ENCODE measurements around the gene SPOCD1.

SPOCD1 gene

DNA sequence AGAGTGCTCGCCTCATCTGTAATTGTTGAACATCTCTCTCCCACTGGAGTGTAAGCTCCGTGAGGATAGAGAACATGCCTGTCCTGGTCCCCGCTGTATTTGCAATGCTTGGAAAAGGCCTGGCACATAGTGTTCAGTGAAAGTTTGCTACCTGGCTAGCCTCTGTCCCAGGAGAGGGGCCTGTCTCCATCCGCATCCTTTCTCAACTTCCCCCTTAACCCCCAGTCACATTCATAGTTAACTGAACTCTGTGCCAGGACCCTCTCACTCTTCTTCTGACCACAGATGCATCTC lies 15.2 kb downstream of the SPOCD1 start:
- FAIRE-seq (no peak), DNase-seq (ENCODE audit: low spot score) (no peak)

DNA sequence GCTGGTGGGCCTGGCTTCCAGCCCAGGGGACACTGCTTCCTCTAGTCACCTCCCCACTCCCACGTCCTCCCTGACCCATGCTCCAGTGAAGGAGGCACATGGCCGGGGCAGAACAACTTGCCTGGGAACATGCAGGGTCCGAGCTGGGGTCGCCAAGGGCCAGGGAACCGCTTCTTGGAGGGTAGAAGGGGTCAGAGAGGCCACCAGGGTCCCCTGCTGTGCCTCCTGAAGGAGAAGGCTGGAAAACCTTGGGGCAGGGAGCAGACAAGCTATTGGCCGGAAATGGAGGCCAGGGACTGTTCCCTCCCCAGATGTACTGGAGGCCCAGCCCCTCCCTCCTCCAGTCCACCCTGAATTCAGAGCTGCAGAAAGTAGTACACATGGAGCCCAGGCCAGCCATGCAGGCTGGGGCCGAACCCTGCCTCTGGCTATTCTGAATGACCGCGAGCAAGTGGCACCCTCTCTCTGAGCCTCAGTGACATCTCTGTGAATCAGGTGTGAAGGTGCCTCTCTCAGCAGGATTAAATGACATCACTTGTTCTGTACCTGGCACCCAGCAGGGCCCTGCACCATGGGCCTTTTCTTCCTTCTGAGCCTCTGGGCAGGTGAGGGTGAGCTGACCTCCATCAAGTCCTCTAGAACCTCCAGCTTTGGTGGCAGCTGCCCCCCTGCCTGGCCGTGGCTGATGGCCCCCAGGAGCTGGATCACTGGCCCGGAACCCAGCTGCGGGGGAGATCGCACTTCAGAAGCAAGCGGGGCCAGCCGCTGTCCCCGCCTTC lies 15.7 kb downstream of the SPOCD1 start:
- DNase-seq (ENCODE audit: low spot score) (no peak), FAIRE-seq (no peak)

DNA sequence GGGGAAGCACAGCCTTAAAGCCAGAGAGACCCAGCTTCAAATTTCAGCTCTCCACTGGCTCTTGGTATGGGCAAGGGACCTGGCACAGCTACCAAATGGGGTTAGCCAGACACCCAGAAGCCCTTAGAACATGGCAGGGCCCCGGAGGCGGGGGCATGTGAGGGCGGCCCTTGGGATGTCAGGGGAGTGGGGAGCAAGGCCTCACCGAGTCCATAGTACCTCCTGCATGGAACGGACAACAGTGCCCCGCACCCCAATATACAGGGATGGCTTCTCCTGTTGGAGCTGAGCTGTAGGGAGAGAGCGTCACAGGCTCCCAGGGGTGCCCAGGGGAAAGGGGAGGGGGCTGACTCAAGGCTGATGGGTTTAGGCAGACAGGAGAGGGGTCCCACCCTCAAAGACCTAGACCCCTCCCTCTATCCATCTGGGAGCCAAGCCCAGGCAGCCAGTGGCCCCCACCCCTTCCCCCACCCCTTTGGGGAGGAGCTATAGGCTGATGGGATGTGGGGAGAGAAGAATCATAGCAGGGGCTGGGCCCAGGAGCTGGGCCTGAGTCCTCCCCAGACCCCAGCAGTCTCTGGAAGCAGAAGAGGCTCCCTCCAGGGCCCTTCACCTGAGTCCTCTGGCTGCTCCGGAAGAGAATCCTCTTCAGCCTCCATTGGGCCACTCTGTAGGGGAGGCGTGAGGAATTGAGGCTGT lies 16.5 kb downstream of the SPOCD1 start:
- FAIRE-seq (no peak), DNase-seq (ENCODE audit: low spot score) (no peak)

DNA sequence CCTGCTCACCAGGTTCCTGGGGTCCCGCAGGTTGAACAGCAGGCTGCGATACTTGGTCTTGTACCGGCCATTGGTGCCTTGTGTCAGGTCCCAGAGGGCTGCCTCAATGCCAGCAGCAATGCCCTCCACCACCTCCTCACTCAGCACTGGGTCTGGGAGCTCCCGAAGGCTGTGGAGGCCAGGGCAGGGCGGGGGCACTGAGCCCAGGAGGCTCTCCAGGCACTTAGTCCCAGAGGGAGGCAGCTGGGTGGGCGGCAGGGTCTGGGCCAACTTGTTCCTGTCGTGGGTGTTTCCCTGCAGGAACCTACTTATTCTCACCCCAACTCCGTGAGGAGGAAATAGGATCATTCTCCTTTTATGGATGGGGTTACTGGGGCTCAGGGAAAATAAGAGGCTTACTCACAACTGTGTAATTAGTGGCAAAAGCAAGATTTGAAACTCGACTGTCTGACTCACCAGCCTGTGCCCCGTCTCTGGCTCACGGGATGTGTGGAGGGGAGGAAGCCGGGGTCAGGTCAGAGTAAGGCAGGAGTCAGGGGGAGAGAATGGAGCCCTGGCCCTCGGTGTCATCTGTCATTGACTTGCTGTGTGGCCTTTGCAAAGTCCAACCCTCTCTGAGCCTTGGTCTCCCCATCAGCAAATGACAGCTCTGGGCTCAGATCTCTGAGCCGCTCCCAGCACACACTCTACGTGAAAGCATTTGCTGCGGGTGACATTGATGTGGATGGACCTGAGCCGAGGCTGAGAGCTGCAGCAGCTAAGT lies 17.2 kb downstream of the SPOCD1 start:
- FAIRE-seq (peak; percentile 84), DNase-seq (ENCODE audit: low spot score) (peak; percentile 85)

DNA sequence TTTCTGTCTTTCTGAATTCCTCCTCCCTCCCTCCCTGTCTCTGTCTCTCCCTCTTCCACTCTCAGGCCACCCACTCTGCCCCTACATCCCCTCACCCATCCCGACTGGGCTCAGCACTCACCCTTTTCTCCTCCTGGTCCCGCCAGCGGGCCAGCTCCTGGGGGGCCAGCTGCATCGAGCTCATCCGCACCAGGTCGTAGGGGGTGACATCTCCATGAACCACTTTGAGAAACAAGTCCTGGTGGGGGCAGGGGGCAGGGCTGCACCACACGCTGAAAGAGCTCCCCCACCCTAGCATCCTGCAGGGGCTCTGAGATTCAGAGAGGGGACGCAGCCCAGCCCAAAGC lies 17.8 kb downstream of the SPOCD1 start:
- DNase-seq (ENCODE audit: low spot score) (no peak), FAIRE-seq (no peak)

DNA sequence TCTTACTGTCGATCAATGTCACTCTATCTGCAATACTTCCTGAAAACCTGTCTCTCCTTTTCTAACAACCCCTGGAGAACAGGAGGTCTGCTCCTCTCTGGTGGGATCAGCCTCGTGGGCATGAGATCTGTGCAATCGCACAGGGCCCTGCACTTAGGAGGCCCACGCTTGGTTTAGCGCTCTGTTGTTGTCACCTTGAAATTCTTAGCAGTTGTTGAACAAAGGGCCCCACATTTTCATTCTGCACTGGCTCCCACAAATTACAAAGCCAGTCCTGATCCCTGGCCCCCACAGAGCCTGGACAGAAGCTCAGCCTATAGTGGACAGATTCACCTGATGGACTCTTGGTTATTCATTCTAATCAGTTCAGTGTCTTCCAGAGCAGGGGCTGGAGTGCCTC lies 18.6 kb downstream of the SPOCD1 start:
- no peak for FAIRE-seq
- DNase-seq (ENCODE audit: low spot score), result no peak

DNA sequence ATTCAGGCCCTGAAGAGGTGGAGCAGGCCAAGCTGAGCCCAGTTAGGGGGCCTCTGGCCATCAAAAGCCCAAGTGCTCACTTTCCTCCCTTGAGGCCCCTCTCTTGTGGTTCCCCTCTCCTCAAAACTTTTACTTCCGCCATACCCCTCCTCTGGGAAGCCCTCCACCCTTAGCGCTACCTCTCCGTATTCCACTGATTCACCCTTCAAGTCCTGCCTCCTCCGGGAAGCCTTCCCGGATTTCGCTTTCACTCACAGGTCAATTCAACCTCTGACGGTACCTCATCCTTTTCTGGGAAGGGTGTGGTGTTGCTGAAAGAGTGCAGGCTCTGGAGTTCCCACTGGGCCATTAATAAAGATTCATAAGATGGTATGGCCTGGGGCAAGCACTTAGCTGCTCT lies 19.1 kb downstream of the SPOCD1 start:
- FAIRE-seq (no peak), DNase-seq (ENCODE audit: low spot score) (no peak)

DNA sequence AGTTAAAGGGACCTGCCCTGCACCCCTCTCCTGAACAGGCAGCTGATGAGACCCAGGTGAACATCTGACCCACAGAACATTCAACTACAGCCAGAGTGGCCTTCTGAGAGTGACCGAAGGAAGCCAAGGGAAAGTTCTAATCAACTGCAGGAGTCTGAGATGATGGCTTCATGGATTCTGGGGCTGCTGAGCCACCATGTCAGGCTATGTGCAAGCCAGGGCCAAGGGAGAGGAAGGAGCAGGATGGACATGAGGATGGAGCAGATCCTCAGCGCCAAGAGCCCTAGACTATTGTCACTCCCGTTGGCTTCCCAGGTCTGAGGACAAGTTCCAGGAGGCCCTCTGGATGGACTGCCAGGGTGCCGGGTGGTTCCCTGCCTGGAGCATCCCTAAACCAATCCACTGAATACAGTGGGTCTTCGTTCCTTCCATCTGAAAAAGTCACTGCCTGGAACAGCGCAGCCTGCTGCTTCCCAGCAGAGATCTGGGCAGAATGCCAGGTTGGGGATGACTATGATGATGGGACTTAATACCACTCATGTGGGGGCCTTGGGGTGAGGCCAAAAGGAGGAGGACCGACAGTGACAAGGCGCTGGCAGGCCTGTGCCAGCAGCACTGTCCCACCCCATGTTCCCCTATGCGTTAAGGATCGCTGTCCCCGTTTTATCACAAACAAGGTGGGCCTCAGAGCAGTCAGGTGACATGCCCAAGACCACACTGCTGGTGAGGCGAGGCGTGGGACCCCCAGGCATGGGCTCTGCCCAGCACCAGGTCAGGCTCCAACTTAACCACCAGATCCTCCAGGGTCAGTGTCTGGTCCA lies 19.8 kb downstream of the SPOCD1 start:
- FAIRE-seq, result no peak
- peak; percentile 49 for DNase-seq (ENCODE audit: low spot score)

DNA sequence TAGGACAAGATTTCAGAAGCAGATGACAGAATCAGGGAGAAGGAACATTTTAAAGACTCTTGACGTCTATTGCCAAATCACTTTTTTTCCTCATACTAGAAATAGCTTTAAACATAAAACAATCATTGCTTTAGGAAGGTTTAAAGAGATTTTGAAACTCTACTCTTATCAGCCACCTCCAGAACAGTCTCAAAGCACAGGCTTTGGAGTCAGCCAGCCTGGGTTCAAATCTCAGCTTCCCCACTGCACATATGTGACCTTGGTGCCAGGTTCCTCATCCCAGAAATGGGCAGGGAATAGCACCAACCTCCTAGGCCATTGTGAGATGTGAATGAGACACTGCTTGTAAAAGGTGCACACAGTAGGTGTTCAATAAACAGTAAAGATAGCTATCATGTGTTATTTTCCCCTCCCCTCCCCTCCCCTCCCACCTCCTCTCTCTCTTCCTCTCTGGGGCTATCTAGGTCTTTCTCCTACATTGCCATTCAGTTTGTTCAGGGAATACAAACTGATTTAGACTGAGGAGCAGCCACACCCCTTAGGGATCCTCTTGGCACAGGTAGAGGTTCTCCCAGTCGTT lies 20.6 kb downstream of the SPOCD1 start:
- DNase-seq (ENCODE audit: low spot score) (no peak), FAIRE-seq (no peak)

DNA sequence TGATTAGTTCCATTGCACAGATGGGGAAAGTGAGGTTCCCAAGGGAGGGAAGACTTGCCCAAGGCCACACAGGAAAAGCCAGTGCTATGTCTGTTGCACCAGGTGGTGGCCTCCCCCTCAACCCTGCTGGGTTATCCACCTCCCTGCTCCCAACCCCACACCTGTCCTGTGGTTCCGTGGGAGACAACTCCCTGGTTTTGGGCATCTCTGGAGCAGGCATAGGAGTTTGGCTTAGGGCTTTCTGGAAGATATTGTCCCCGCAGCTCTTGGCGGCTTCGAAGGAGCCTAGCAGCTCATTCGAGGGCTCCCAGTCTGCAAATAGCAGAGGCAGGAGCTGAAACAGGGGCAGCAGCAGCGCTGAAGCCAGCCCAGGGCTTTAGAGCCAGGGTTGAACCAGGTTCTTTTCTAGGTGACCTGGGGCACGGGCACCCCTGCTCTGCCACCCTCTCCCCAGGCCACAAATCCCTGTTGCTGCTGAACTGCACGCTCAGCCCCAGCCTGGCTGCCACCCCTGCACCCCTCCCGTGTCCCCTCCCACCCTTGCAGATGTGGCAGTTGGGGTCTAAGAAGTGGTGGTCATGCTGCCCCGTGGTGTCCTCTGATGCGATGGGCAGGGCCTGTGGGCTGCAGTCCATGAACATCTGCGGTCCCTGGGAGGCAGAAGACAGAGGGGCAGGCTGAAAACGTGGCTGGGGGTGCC lies 22.1 kb downstream of the SPOCD1 start:
- FAIRE-seq (no peak), DNase-seq (ENCODE audit: low spot score) (no peak)

DNA sequence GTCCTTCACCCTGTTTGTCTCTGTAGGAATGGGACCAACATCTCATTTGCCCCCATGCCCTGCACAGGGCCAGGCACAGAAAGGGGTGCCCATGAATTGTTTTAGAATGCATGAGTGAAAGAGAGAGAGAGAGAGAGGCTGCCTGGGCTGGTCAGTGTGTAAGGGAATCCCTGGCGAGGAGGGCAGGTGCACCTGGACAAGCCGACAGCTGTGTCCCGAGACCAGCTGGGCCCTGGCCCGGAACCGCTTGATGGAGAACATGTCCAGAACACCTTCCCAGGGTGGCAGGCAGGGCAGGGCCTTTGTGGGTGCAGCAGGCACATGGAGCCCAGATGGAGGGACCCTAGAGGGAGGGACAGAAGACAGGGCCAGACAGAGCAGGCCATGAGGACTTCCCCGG lies 22.7 kb downstream of the SPOCD1 start:
- DNase-seq (ENCODE audit: low spot score), result no peak
- no peak for FAIRE-seq

DNA sequence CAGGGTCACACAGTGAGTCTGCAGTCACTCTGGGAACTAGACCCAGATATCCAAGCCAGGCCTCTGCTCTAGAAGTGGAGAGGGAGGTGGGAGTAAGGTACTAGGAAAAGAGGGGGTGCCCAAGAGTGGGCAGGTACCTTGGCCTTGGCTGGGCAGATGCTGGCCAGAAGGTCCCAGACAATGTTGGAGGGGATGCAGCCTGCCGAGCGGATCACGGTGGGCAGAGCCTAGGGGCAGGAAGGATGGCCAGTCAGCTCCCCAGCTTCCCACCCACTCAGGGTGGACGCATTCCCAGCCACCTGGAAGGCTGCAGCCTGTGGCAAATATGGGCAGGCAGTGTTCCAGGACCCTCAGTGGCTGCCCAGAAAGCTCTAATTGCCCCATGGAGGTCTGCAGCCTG lies 23.3 kb downstream of the SPOCD1 start:
- DNase-seq (ENCODE audit: low spot score), result no peak
- FAIRE-seq, result no peak

DNA sequence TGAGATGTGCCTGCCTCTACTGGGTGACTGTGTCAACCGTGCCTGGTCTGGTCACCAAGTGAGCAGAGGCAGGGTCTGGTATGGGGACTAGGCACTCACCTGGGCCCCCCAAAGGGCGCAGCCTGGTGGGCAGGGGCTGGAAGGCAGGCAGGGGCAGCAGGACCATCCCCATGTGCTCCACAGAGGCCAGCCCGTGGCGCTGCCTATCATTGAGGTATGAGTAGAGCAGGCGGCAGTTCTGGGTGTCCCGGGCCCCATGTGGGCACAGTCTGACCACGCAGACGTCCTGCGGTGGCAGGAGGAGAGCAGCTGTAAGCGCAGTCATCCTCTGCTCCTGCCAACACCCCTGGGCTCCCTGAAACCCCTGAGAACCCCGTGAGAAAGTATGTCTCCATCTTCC lies 23.7 kb downstream of the SPOCD1 start:
- no peak for FAIRE-seq

DNA sequence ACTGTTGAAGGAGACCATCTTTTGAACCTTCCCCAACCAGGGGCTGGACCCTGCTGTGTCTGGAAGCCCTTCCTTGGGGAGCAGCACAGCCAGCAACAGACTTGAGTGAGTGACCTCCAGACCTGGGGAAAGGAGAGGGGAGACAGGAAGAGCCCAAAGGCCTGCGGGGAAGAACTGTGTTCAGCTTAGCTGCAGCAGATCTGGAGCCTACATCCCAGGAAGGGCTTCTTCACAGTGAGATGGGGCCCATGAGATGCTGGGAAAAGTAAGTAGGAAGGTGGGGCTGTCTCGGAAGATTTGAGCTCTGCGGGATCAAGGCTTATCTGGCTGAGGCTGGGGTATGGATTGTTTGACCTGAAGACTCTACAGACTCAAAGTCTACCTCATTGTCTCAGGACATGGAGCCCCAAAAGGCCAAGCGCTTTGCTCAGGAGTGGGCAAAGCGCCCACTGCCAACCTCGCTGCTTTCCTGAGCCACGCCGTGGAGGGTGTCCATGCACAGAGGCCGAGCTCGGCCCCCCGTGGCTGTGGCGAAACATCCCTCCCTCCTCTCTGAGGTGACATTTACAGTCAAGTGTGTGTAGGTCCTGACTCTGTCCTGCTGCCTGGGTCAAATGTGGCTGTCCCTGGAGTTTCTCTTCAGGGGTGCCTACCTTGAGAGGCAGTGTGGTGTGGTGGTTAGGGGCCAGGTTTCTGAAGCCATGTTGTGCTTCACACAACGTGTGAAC lies 24.5 kb downstream of the SPOCD1 start:
- DNase-seq (ENCODE audit: low spot score) (no peak), FAIRE-seq (no peak)

More for the DNA sequence above, 23.7 kb downstream of the SPOCD1 start:
- no peak for DNase-seq (ENCODE audit: low spot score)

DNA sequence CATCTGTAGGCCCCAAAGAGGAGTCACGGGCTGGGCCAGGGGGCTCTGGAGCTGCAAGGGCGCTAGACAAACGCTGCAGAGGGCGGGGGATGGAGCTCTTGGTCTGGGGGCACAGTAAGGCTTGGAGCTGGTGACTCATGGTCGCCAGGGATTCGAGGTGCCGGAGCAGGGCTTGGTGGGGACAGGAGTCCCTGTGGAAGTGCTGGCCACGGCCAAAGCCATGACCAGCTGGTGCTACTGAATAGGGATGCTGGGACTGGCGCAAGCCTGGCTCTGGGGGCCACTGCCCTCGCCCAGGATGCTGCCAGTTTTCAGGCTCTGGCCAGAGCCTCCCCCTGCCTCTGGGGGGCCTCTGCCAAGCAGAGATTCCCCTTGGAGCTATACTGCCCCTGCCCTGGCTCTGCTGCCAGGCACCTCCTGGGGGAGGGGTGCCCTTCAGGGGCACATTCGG lies 25.2 kb downstream of the SPOCD1 start:
- FAIRE-seq (no peak), DNase-seq (ENCODE audit: low spot score) (no peak)

DNA sequence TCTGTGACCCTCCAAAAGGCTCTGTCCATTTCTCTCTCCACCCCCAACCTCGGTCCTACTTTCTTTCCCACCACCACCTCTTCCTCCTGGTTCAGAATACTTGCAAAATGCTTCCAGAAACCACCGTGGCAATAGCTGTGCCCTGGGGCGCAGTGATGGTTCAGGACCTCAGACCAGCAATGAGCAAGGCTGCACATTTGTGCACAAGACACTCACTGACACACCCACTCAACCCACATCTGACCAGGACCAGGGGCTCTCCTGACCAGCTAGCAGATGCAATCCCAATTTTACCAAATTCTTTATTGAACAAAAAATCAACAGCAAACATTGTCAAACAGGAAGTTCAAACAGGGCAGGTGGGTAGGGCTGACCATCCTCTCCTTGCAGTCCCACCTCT lies 25.7 kb downstream of the SPOCD1 start:
- FAIRE-seq, result no peak

DNA sequence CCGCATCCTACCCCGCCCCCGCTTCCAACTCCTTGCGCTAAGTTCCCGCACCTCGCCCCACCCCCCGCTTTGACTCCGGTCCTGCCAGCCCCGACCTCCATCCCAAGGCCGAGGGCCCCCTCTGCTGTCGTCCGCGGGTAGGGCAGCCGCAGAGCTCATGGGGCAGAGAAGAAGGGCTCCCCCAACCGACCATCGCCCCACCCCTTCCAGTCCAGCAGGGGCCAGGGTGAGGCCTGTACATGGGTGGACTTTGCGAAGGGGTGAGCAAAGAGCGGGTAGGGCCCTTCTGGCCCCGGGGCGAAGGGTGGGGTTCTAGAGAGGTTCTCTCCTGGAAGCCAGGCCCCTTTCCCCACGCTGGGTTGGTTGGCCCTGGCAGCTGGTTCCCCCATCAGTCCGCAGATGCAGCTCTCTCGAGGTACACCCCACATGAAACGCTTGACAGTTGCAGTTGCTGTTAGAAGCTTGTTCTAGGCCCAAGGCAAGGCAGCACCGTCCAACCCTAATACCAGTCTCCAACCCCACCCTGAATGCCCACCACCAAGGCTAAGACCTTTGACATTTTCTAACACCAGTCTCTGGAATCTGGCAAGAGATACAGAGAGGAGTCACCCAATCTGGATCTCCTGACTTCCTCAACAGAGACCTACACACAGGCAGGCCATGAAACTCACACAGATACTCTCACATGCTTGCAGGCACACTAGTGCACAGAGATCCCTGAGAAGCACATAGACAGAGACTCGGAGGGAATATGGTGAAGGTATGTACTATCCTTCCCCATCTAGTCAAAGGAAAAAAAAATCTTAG lies 26.4 kb downstream of the SPOCD1 start:
- DNase-seq (ENCODE audit: low spot score) (peak; percentile 62), FAIRE-seq (no peak)

More for the DNA sequence above, 25.7 kb downstream of the SPOCD1 start:
- no peak for DNase-seq (ENCODE audit: low spot score)

DNA sequence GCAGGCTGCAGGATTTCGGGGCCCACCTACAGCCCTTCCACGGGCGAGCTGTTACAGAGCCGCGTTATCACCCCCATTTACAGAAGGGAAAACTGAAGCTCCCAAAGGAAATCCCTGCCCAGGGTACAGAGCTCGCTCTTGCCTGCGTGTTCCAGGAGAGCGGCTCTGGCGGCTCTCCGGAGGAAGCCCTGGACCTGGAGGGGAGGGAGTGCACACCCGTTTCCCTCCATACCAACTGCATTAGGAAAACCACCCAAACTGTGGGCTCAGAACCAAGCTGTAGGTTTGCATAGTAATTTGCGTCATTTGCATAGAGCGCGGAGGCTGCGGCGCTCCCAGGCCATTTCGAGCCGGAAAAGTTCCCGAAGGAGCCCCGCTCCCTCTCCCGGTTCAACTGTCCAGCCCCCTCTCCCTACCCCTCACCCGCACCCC lies 27.0 kb downstream of the SPOCD1 start:
- no peak for FAIRE-seq
- peak; percentile 8 for DNase-seq (ENCODE audit: low spot score)
